BLaER1 treated with 17β-estradiol and CSF1 and Interleukin-3, amounts not matched to agents 10 nM and 100 nM (cell line): ENCODE data around the gene TUBA4A.
A peak's percentile ranks its signal among the peaks of the same experiment; 100 is the strongest.

Experiments used
- H3K27ac ChIP-seq, 11 experiments: shearing (Covaris generic); formaldehyde crosslinking; 2 replicates each; pipeline ENCODE4 v1.8.1; 2022
- H3K27me3 ChIP-seq, 11 experiments: shearing (Covaris generic); formaldehyde crosslinking; 2 replicates each; pipeline ENCODE4 v1.8.1; 2022
- H3K36me3 ChIP-seq, 11 experiments: shearing (Covaris generic); formaldehyde crosslinking; 2 replicates each; pipeline ENCODE4 v1.8.1; 2022
- H3K4me1 ChIP-seq, 10 experiments: shearing (Covaris generic); formaldehyde crosslinking; 2 replicates each; pipeline ENCODE4 v1.8.1; 2022
- H3K4me2 ChIP-seq, 11 experiments: shearing (Covaris generic); formaldehyde crosslinking; 2 replicates each; pipeline ENCODE4 v1.8.1; 2022
- H3K4me3 ChIP-seq, 10 experiments: shearing (Covaris generic); formaldehyde crosslinking; 2 replicates each; pipeline ENCODE4 v1.8.1; 2022
- H3K9ac ChIP-seq, 11 experiments: shearing (Covaris generic); formaldehyde crosslinking; 2 replicates each; pipeline ENCODE4 v1.8.1; 2022
- H3K9me3 ChIP-seq, 11 experiments: shearing (Covaris generic); formaldehyde crosslinking; replicated peaks in 1 of 11; 2 replicates each; pipeline ENCODE4 v1.8.1; 2022
- H4K20me1 ChIP-seq, 11 experiments: shearing (Covaris generic); formaldehyde crosslinking; 2 replicates each; pipeline ENCODE4 v1.8.1; 2022
- Cebpa-rat ChIP-seq, 11 experiments: shearing (Covaris generic); IDR thresholded peaks; 2 replicates each; pipeline ENCODE4 v1.8.1; 2022

Gene TUBA4A

DNA sequence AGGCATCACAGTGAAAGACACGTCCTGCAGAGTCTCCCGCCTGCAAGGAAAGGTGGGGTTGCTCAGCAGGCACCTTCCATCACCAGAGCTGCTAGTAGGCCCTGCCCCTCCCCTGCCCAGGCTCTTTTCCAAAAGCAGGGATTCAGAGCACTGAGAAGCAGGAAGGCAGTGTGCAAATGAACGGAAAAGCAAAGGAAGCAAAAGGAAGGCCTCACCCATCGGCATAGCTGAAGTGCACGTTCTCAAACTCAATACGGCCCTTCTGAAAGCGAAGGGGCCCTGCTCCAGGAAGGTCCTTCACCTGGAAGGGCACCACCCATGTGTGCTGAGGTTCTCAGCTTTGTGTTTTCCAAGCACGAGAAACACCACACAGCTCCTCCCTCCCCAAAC lies 40.7 kb downstream of the TUBA4A start:
- Histone ChIP-seq H3K27ac (peak overlapping the region in 2 of 11 experiments; percentile 1 to 4; a peak in 1 of 22 replicates), H4K20me1 (peaks cover 0 to 47% (median 1%) of the 10 kb centered on the region in 11 experiments; a peak in 10 of 22 replicates), H3K4me1 (peaks cover 47 to 61% (median 53%) of the 10 kb centered on the region in 10 experiments), H3K4me3 (no peak overlapping the region), H3K27me3 (no peaks in the 10 kb centered on the region), H3K4me2 (no peak overlapping the region), H3K9me3 (no peaks in the 10 kb centered on the region), H3K9ac (no peak overlapping the region), H3K36me3 (peaks cover 31 to 84% (median 62%) of the 10 kb centered on the region in 11 experiments)
- TF ChIP-seq Cebpa-rat (IDR thresholded peaks at IDR 0.05): no peak

DNA sequence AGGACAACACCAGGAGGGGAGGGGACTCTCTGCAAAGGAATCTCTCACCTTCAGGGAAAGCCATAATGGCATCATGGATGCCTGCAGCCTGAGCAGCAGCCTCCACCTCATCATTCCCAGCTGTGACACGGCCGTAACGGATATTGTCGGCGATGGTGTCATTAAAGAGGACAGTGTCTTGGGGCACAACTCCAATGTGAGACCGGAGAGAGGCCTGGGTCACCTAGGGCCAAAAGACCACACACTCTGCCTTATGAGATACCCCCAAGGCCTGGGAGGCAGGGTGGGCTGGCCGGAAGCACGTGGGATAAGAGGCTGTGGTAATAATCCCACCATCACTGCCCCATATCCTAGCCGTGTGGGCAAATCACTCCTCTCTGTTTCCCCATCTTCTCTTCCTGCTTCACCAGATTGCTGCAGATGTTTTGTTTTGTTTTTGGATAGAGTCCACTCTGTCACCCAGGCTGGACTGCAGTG lies 42.8 kb downstream of the TUBA4A start:
- Histone ChIP-seq H3K4me1 (peaks cover 38 to 54% (median 46%) of the 10 kb centered on the region in 10 experiments), H3K36me3 (peaks cover 31 to 80% (median 63%) of the 10 kb centered on the region in 11 experiments), H4K20me1 (peaks cover 0 to 49% (median 6%) of the 10 kb centered on the region in 11 experiments; a peak in 11 of 22 replicates), H3K27me3 (no peaks in the 10 kb centered on the region), H3K9me3 (no peaks in the 10 kb centered on the region), H3K4me3 (no peak overlapping the region), H3K4me2 (0 out of 22 replicates have a peak overlapping the region, but pooled peaks of 2 of the 11 experiments have one; percentile 16 to 35), H3K9ac (peak overlapping the region in 5 of 11 experiments; percentile 4 to 84 (median 48); a peak in 4 of 22 replicates), H3K27ac (no peak overlapping the region; a peak in 1 of 22 replicates)
- TF ChIP-seq Cebpa-rat (IDR thresholded peaks at IDR 0.05): no peak

DNA sequence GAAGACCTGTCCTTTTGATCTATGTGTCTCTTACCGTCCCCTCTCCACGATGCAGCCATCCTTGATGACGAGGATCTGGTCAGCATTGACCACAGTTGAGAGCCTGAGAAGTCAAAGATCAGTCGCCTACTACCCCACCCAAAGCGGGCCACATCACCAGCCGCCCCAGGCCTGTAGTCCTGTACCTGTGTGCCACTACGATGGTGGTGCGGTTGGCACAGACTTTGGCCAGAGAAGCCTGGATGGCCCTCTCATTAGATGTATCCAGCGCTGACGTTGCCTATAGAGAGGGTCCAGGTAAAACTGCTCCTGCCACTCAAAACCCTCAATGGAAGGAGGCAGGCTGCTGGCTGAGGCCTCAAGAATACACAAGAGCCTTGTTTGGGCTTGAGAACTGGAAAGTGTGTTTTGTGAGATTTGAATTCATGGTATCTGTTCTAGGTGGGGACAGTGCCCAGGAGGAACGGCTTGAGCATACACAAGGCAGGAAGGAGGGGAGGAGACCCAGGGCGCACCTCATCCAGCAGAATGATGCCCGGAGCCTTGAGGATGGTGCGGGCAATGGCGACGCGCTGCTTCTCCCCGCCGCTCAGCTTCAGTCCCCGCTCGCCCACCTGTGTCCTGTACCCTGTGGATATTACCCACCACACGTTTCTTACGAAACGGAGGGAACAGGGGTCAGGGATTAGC lies 43.4 kb downstream of the TUBA4A start:
- peaks cover 0 to 46% (median 6%) of the 10 kb centered on the region in 11 experiments; a peak in 11 of 22 replicates for H4K20me1 ChIP-seq
- H3K27me3 ChIP-seq: no peaks in the 10 kb centered on the region
- H3K36me3 ChIP-seq: peaks cover 31 to 74% (median 63%) of the 10 kb centered on the region in 11 experiments
- peaks cover 40 to 51% (median 45%) of the 10 kb centered on the region in 10 experiments for H3K4me1 ChIP-seq
- H3K27ac ChIP-seq: peak overlapping the region in 8 of 11 experiments; percentile 32 to 63 (median 51); a peak in 15 of 22 replicates
- H3K4me3 ChIP-seq: no peak overlapping the region
- peak overlapping the region in 10 of 11 experiments; percentile 20 to 84 (median 50); a peak in 16 of 22 replicates for H3K9ac ChIP-seq
- TF ChIP-seq Cebpa-rat (IDR thresholded peaks at IDR 0.05): no peak
- peak overlapping the region; percentile 22 to 97 (median 48) for H3K4me2 ChIP-seq
- H3K9me3 ChIP-seq: no peaks in the 10 kb centered on the region

DNA sequence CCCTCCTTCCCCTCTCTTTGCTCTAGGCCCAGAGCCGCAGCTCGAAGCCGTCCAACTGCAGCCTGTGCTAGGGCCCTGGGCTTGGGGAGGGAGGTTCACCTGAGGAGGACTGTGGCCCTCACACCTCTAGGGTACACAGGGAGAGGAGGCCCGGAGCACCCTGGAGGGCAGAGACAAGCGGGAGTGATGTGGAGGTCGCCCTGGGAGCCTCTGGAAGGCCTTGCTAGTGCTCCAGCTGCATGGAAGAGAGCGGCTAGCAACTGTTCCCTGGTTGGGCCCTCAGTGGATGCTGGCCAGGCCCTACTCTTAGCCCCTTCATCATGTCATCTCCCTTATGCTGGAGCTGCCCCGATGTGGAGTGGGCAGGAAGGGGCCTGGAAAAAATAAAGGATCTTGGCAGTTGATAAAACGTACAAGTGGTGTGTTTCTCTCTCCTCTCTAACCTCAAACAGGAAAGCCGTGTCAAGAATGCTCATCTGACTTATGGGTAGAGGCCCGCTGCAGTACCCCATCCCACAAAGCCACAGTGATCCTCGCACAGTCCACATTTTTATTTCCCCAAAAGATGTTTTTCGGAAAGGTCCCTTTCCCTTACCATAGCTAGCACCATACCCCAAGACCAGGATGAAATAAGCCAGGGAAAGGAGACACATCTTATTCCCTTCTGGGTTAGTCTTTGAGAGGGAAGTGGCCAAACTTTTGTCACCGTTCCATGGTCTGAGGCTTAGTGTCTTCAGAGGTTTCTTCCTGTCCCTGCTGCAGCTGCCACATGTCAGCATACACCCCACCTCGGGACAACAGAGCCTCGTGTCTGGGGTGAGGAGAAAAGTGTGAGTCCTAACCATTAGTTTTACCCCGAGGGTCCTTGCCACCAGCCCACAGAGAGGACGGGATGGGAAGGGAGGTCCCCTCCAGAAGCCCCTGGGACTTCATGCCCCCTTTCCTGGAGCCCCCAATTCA lies 44.2 kb downstream of the TUBA4A start:
- Histone ChIP-seq H3K9me3 (peaks cover 0 to 2% (median 0%) of the 10 kb centered on the region in 11 experiments; a peak in 2 of 22 replicates), H3K27me3 (no peaks in the 10 kb centered on the region), H3K4me2 (peak overlapping the region; percentile 22 to 97 (median 48)), H3K4me3 (no peak overlapping the region), H3K4me1 (peaks cover 40 to 51% (median 45%) of the 10 kb centered on the region in 10 experiments), H3K36me3 (peaks cover 27 to 66% (median 58%) of the 10 kb centered on the region in 11 experiments), H4K20me1 (peaks cover 0 to 41% (median 6%) of the 10 kb centered on the region in 11 experiments; a peak in 11 of 22 replicates), H3K9ac (peak overlapping the region; percentile 2 to 84 (median 48); a peak in 19 of 22 replicates), H3K27ac (peak overlapping the region in 8 of 11 experiments; percentile 32 to 63 (median 51); a peak in 16 of 22 replicates)
- TF ChIP-seq Cebpa-rat (IDR thresholded peaks at IDR 0.05): no peak

DNA sequence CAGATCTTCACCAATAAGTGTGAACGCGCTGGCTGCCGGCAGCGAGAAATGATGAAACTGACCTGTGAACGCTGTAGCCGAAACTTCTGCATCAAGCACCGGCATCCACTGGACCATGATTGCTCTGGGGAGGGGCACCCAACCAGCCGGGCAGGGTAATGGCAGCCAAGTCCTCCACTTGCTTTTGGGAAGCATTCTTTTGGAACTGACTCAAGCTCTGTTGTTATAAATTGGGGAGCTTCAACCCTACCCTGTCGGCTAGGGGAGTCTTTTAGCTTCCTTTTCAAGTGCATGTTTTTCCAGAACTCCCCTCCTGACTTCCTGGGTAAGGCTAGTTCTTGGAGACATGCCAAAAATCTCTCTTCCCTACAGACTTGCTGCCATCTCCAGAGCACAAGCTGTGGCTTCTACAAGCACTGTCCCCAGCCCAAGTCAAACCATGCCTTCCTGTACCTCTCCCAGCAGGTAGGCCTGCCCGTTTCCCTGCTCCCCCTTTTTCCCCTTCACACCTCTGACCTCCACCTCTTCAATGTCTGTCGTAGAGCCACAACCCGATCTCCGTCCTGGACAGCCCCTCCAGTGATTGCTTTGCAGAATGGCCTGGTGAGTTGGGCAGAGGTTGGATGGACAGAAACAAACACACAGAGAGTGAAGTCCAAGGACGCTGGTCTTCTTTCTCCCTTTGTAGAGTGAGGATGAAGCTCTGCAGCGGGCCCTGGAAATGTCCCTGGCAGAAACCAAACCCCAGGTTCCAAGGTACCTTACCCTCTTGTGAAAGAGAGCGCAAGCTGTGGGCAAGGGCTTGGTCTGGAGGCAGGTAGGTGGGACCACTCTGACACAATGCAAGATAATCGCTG lies 45.6 kb downstream of the TUBA4A start:
- Histone ChIP-seq H3K4me2 (peak overlapping the region; percentile 86 to 97 (median 95)), H3K4me3 (peak overlapping the region in 6 of 10 experiments; percentile 59 to 74 (median 64); a peak in 8 of 20 replicates), H3K27me3 (no peaks in the 10 kb centered on the region), H4K20me1 (peaks cover 0 to 28% (median 6%) of the 10 kb centered on the region in 11 experiments; a peak in 10 of 22 replicates), H3K9me3 (peaks cover 0 to 5% (median 0%) of the 10 kb centered on the region in 11 experiments; a peak in 2 of 22 replicates), H3K36me3 (peaks cover 26 to 52% (median 44%) of the 10 kb centered on the region in 11 experiments), H3K9ac (peak overlapping the region; percentile 74 to 84 (median 77); a peak in 19 of 22 replicates), H3K4me1 (peaks cover 40 to 51% (median 45%) of the 10 kb centered on the region in 10 experiments), H3K27ac (peak overlapping the region in 4 of 11 experiments; percentile 43 to 80 (median 62); a peak in 2 of 22 replicates)
- TF ChIP-seq Cebpa-rat (IDR thresholded peaks at IDR 0.05): no peak

DNA sequence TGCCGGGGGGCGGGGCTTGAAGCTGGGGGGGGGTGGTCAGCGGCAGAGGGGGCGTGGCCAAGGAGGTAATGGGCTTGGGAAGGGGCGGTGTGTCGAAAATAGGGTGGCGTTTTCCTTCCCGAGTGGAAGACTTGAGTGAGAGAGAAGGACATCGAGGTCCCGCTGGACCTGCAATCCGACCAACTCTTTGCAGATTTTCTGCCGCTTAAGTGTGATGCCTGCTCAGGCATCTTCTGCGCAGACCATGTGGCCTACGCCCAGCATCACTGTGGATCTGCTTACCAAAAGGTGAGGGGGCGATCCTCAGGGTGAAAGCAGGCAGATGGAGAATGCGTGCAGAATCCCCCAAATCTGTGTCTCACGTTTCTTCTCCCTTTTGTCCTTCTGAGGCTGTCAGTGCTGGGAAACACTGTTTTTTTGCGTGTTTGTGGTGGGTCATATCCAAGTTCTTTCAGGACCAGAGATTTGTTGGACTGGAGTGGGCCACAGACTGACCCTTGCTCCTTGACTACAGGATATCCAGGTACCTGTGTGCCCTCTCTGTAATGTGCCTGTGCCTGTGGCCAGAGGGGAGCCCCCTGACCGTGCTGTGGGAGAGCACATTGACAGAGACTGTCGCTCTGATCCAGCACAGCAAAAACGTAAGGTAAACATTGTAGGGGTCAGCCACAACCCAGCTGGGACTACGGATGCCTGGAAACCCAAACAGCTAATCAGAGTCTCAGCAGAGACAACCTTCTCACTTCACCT lies 46.4 kb downstream of the TUBA4A start:
- Histone ChIP-seq H3K4me1 (peaks cover 40 to 51% (median 45%) of the 10 kb centered on the region in 10 experiments), H3K27me3 (no peaks in the 10 kb centered on the region), H3K4me2 (peak overlapping the region; percentile 86 to 97 (median 95)), H3K9ac (peak overlapping the region; percentile 74 to 84 (median 77); a peak in 20 of 22 replicates), H3K36me3 (peaks cover 21 to 44% (median 36%) of the 10 kb centered on the region in 11 experiments), H4K20me1 (peaks cover 0 to 25% (median 6%) of the 10 kb centered on the region in 11 experiments; a peak in 9 of 22 replicates), H3K27ac (peak overlapping the region in 10 of 11 experiments; percentile 18 to 80 (median 70); a peak in 12 of 22 replicates), H3K9me3 (peaks cover 0 to 5% (median 0%) of the 10 kb centered on the region in 11 experiments; a peak in 2 of 22 replicates), H3K4me3 (peak overlapping the region; percentile 51 to 74 (median 62))
- TF ChIP-seq Cebpa-rat (IDR thresholded peaks at IDR 0.05): no peak
